Keratinocyte (primary cell): ENCODE results near the gene SLC2A5. TPM values are rescaled to one million over a fixed set of nuclear protein-coding genes. Genes with fewer than 3 reads are reported as not detected.

Source experiments
- DNase-seq: peaks from one replicate; pipeline ENCODE4 v3.0.0-alpha.2; 2011; ENCODE audit warnings: low read depth, missing footprints, low spot score
- FAIRE-seq: peaks from 2 replicates; lab custom pipeline; 2011; peaks lifted over from hg19 to GRCh38; lab: Jason Lieb, UNC
- H2AFZ ChIP-seq: 2 replicates; pipeline ENCODE4 v1.6.0; 2012; ENCODE audit warnings: low read length, control low read depth, inconsistent platforms; ENCODE audit not compliant: control insufficient read depth
- H3K27ac ChIP-seq: 2 replicates; pipeline ENCODE4 v1.5.1; 2011; ENCODE audit warnings: low read length; ENCODE audit not compliant: control insufficient read depth, insufficient read depth
- H3K27me3 ChIP-seq: 3 replicates; pipeline ENCODE4 v1.6.0; 2011; ENCODE audit warnings: low read length; ENCODE audit not compliant: control insufficient read depth, insufficient read depth; ENCODE audit errors: extremely low read depth
- H3K36me3 ChIP-seq, 2 experiments: 2 replicates in 1 of 2; 3 replicates in 1 of 2; pipeline ENCODE4 v1.5.1; 2011; ENCODE audit warnings: low read length in 2 of 2, mild to moderate bottlenecking in 1 of 2; ENCODE audit not compliant: control insufficient read depth in 2 of 2, insufficient read depth in 2 of 2; ENCODE audit errors: extremely low read depth in 1 of 2
- H3K4me1 ChIP-seq: 3 replicates; pipeline ENCODE4 v1.5.1; 2011; ENCODE audit warnings: low read length; ENCODE audit not compliant: control insufficient read depth, insufficient read depth; ENCODE audit errors: extremely low read depth
- H3K4me2 ChIP-seq: 3 replicates; pipeline ENCODE4 v1.6.0; 2011; ENCODE audit warnings: low read depth, low read length; ENCODE audit not compliant: control insufficient read depth, insufficient read depth; ENCODE audit errors: extremely low read depth
- H3K4me3 ChIP-seq, 3 experiments: fragments of 200-600 bp in 1 of 3; sonication (generic) in 1 of 3; 2 replicates in 2 of 3; 3 replicates in 1 of 3; pipeline ENCODE4 v1.5.1; 2011 to 2016; ENCODE audit warnings: low read length in 3 of 3, mild to moderate bottlenecking in 3 of 3, control low read depth in 2 of 3, inconsistent platforms in 1 of 3, low read depth in 1 of 3, mixed read lengths in 1 of 3, mixed run types in 1 of 3, moderate library complexity in 1 of 3; ENCODE audit not compliant: control insufficient read depth in 2 of 3, insufficient read depth in 2 of 3; ENCODE audit errors: extremely low read depth in 1 of 3
- H3K79me2 ChIP-seq: 2 replicates; pipeline ENCODE4 v1.6.0; 2012; ENCODE audit warnings: low read length; ENCODE audit not compliant: control insufficient read depth, insufficient read depth
- H3K9ac ChIP-seq: 3 replicates; pipeline ENCODE4 v1.6.0; 2011; ENCODE audit warnings: low read length; ENCODE audit not compliant: control insufficient read depth, insufficient read depth; ENCODE audit errors: extremely low read depth
- H3K9me1 ChIP-seq: 3 replicates; pipeline ENCODE4 v1.6.0; 2011; ENCODE audit warnings: low read length; ENCODE audit not compliant: control insufficient read depth, insufficient read depth; ENCODE audit errors: extremely low read depth
- H3K9me3 ChIP-seq: 2 replicates; pipeline ENCODE4 v1.5.1; 2012; ENCODE audit warnings: low read depth, low read length; ENCODE audit not compliant: control insufficient read depth
- H4K20me1 ChIP-seq: 3 replicates; pipeline ENCODE4 v1.6.0; 2011; ENCODE audit warnings: low read length; ENCODE audit not compliant: control insufficient read depth, insufficient read depth; ENCODE audit errors: extremely low read depth
- EZH2 ChIP-seq: IDR thresholded peaks from one replicate; pipeline ENCODE4 v1.6.1; 2012; ENCODE audit warnings: inconsistent platforms, mild to moderate bottlenecking, low read length, moderate library complexity
- dilution Hi-C: fragments of 300-500 bp; cut with MboI; formaldehyde crosslinking; loops from one replicate; pipeline ENCODE4 v1.7.0; 2020; ENCODE audit warnings: low sequenced_read_pairs; ENCODE audit not compliant: extremely low pct_ligation_motif_present
- polyA plus RNA-seq, 5 experiments: library from polyadenylated mRNA; depleted of rRNA in 3 of 5; stranded (reverse) in 3 of 5; stranded (forward) in 1 of 5; unstranded in 1 of 5; fragments of >200 nt; gene quantifications; 1 replicate in 1 of 5; 2 replicates in 3 of 5; 3 replicates in 1 of 5; pipeline versions ENCODE4 v1.2.1 to v1.2.3, GENCODE V29; 2011 to 2012; ENCODE audit warnings: missing spikeins in 2 of 5, low read depth in 1 of 5, low replicate concordance in 1 of 5
- TF ChIP-seq, protein P1 (sequence below), 3 experiments: IDR thresholded peaks in 1 of 3; conservative IDR thresholded peaks in 1 of 3; optimal IDR thresholded peaks in 1 of 3; 2 replicates in 2 of 3; 3 replicates in 1 of 3; pipeline versions ENCODE3 to v1.5.1; 2011; ENCODE audit warnings: low read length in 3 of 3, mild to moderate bottlenecking in 3 of 3, moderate library complexity in 2 of 3, control low read depth in 1 of 3, inconsistent platforms in 1 of 3; ENCODE audit not compliant: insufficient read depth in 2 of 3; ENCODE audit errors: extremely low read depth in 1 of 3

SLC2A5 gene
- polyA plus RNA-seq, 1 donor (not counting 4 experiments of a cell fraction or from before 2014, with no cell fraction given): 0.77 TPM

GRCh38 chr1:9042272-9042671, 27.2 kb downstream of the SLC2A5 start:
- H3K27ac ChIP-seq: no peak overlapping the region
- dilution Hi-C loops: no loop called here
- no peak overlapping the region for H3K4me2 ChIP-seq
- H3K9ac ChIP-seq: no peak overlapping the region
- TF ChIP-seq EZH2: no peak
- TF ChIP-seq, protein P1, sequence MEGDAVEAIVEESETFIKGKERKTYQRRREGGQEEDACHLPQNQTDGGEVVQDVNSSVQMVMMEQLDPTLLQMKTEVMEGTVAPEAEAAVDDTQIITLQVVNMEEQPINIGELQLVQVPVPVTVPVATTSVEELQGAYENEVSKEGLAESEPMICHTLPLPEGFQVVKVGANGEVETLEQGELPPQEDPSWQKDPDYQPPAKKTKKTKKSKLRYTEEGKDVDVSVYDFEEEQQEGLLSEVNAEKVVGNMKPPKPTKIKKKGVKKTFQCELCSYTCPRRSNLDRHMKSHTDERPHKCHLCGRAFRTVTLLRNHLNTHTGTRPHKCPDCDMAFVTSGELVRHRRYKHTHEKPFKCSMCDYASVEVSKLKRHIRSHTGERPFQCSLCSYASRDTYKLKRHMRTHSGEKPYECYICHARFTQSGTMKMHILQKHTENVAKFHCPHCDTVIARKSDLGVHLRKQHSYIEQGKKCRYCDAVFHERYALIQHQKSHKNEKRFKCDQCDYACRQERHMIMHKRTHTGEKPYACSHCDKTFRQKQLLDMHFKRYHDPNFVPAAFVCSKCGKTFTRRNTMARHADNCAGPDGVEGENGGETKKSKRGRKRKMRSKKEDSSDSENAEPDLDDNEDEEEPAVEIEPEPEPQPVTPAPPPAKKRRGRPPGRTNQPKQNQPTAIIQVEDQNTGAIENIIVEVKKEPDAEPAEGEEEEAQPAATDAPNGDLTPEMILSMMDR (optimal IDR thresholded peaks at IDR 0.05 in 1 of 3, IDR thresholded peaks at IDR 0.05 in 1 of 3, conservative IDR thresholded peaks at IDR 0.05 in 1 of 3; ENCODE audit: extremely low read depth in 1 of 3, insufficient read depth in 2 of 3, low read length in 3 of 3): no peak
- no peaks in the 10 kb centered on the region for H3K9me1 ChIP-seq
- H3K79me2 ChIP-seq: no peaks in the 10 kb centered on the region
- H4K20me1 ChIP-seq: no peaks in the 10 kb centered on the region
- no peak overlapping the region for H2AFZ ChIP-seq
- H3K27me3 ChIP-seq: peaks cover 9% of the 10 kb centered on the region
- FAIRE-seq: no peak
- DNase-seq: no peak
- H3K4me1 ChIP-seq: no peaks in the 10 kb centered on the region
- no peaks in the 10 kb centered on the region for H3K36me3 ChIP-seq
- H3K9me3 ChIP-seq: no peaks in the 10 kb centered on the region
- H3K4me3 ChIP-seq: no peak overlapping the region

GRCh38 chr1:9041116-9041779, 28.2 kb downstream of the SLC2A5 start:
- no peak for TF ChIP-seq EZH2
- TF ChIP-seq, protein P1 (optimal IDR thresholded peaks at IDR 0.05 in 1 of 3, IDR thresholded peaks at IDR 0.05 in 1 of 3, conservative IDR thresholded peaks at IDR 0.05 in 1 of 3; ENCODE audit: extremely low read depth in 1 of 3, insufficient read depth in 2 of 3, low read length in 3 of 3): no peak
- no peaks in the 10 kb centered on the region for H4K20me1 ChIP-seq
- no peak for FAIRE-seq

More at GRCh38 chr1:9041116-9041779, 28.2 kb downstream of the SLC2A5 start:
- dilution Hi-C loops: no loop called here
- Histone ChIP-seq H3K79me2 (no peaks in the 10 kb centered on the region), H3K27ac (no peak overlapping the region), H3K4me2 (no peak overlapping the region), H3K4me3 (no peak overlapping the region), H3K36me3 (no peaks in the 10 kb centered on the region), H3K9ac (no peak overlapping the region), H3K27me3 (peaks cover 5% of the 10 kb centered on the region), H3K4me1 (no peaks in the 10 kb centered on the region), H2AFZ (no peak overlapping the region), H3K9me1 (no peaks in the 10 kb centered on the region), H3K9me3 (no peaks in the 10 kb centered on the region)
- DNase-seq: no peak
